B cell (primary cell): ENCODE measurements around the gene CFAP77. TPM values are rescaled to one million over a fixed set of nuclear protein-coding genes. Genes with fewer than 3 reads are reported as not detected.

Experiments
- ATAC-seq: fragments of 200-7000 bp; cut with Tn5 transposase; one replicate; pipeline ENCODE4 v1.10.0; 2021; ENCODE audit warnings: low read depth, mild to moderate bottlenecking, moderate number of reproducible peaks, moderate library complexity
- CTCF ChIA-PET: fragments of 350-600 bp; sonication (Branson Sonifier 250); formaldehyde crosslinking; loops from one replicate; lab custom pipeline; 2021; ENCODE audit warnings: antibody characterized with exemption, inconsistent platforms; lab: Charles Lee
- POLR2A ChIA-PET: fragments of 350-600 bp; sonication (Branson Sonifier 250); formaldehyde crosslinking; loops from one replicate; lab custom pipeline; 2021; ENCODE audit warnings: antibody characterized with exemption; lab: Charles Lee
- DNase-seq: peaks from one replicate; pipeline ENCODE4 v3.0.0; 2013
- H2AFZ ChIP-seq: 2 replicates; pipeline ENCODE4 v1.6.1; 2012; ENCODE audit warnings: mild to moderate bottlenecking, low read depth, low read length; ENCODE audit not compliant: insufficient read depth, poor library complexity, severe bottlenecking
- H3K27ac ChIP-seq, 2 donors: 1 replicate in 1 of 2; 2 replicates in 1 of 2; pipeline ENCODE4 v1.5.1; 2012 to 2013; ENCODE audit warnings: low read length in 2 of 2, mild to moderate bottlenecking in 2 of 2, moderate library complexity in 1 of 2
- H3K27me3 ChIP-seq, 4 experiments: fragments of 200-600 bp in 1 of 4; sonication (generic) in 1 of 4; replicated peaks in 1 of 4; 1 replicate in 2 of 4; 2 replicates in 2 of 4; pipeline versions ENCODE4 v1.6.1 to v1.7.0; 2013 to 2016; ENCODE audit warnings: low read length in 3 of 4, mild to moderate bottlenecking in 2 of 4, mixed read lengths in 1 of 4, moderate library complexity in 1 of 4; ENCODE audit not compliant: insufficient read depth in 4 of 4, control insufficient read depth in 3 of 4; ENCODE audit errors: control extremely low read depth in 1 of 4
- H3K36me3 ChIP-seq, 2 experiments: replicated peaks in 1 of 2; 1 replicate in 1 of 2; 2 replicates in 1 of 2; pipeline versions ENCODE4 v1.6.1 to v1.7.1; 2013; ENCODE audit warnings: low read length in 1 of 2; ENCODE audit not compliant: insufficient read depth in 2 of 2, control insufficient read depth in 1 of 2; ENCODE audit errors: control extremely low read depth in 1 of 2, extremely low read depth in 1 of 2
- H3K4me1 ChIP-seq, 2 donors: fragments of 200-600 bp in 1 of 2; sonication (generic) in 1 of 2; 1 replicate in 1 of 2; 2 replicates in 1 of 2; pipeline versions ENCODE4 v1.5.1 to v1.6.1; 2013 to 2017; ENCODE audit warnings: low read length in 2 of 2; ENCODE audit not compliant: control insufficient read depth in 2 of 2, insufficient read depth in 2 of 2
- H3K4me2 ChIP-seq: replicated peaks from 2 replicates; pipeline ENCODE3; 2012; ENCODE audit warnings: mild to moderate bottlenecking, low read depth, low read length; ENCODE audit not compliant: poor library complexity, severe bottlenecking
- H3K4me3 ChIP-seq, 5 experiments: fragments of 200-600 bp in 1 of 5; sonication (generic) in 1 of 5; 1 replicate in 3 of 5; 2 replicates in 2 of 5; pipeline versions ENCODE4 v1.5.1 to v1.7.0; 2011 to 2016; ENCODE audit warnings: low read length in 4 of 5, mild to moderate bottlenecking in 4 of 5, low read depth in 2 of 5, control low read depth in 1 of 5, moderate library complexity in 1 of 5; ENCODE audit not compliant: insufficient read depth in 1 of 5; ENCODE audit errors: control extremely low read depth in 1 of 5, extremely low read depth in 1 of 5
- H3K79me2 ChIP-seq: fragments of 200-600 bp; sonication (generic); one replicate; pipeline ENCODE4 v1.6.0; 2016; ENCODE audit warnings: low read length; ENCODE audit not compliant: control insufficient read depth, insufficient read depth
- H3K9ac ChIP-seq: fragments of 200-600 bp; sonication (generic); 2 replicates; pipeline ENCODE4 v1.6.1; 2017; ENCODE audit warnings: mild to moderate bottlenecking, low read length, moderate library complexity
- H3K9me3 ChIP-seq, 3 donors: one replicate each; pipeline versions ENCODE4 v1.6.1 to v1.7.1; 2013; ENCODE audit warnings: low read length in 2 of 3; ENCODE audit not compliant: control insufficient read depth in 2 of 3, insufficient read depth in 1 of 3; ENCODE audit errors: control extremely low read depth in 1 of 3
- H4K20me1 ChIP-seq: 2 replicates; pipeline ENCODE4 v1.6.0; 2012; ENCODE audit warnings: mild to moderate bottlenecking, low read length; ENCODE audit not compliant: insufficient read depth, control insufficient read depth, poor library complexity, severe bottlenecking
- H3K27ac Mint-ChIP-seq: one replicate; pipeline ENCODE4 v1.8.0; 2021; ENCODE audit warnings: mixed read lengths
- H3K27me3 Mint-ChIP-seq: one replicate; pipeline ENCODE4 v1.8.0; 2021; ENCODE audit warnings: mixed read lengths
- H3K4me1 Mint-ChIP-seq: one replicate; pipeline ENCODE4 v1.8.0; 2021; ENCODE audit warnings: mixed read lengths
- H3K4me3 Mint-ChIP-seq: one replicate; pipeline ENCODE4 v1.8.0; 2021; ENCODE audit warnings: mixed read lengths
- H3K9me3 Mint-ChIP-seq: one replicate; pipeline ENCODE4 v1.8.0; 2022; ENCODE audit warnings: mixed read lengths; ENCODE audit not compliant: insufficient read depth
- EZH2 ChIP-seq: IDR thresholded peaks from 2 replicates; pipeline ENCODE4 v1.6.1; 2012; ENCODE audit warnings: borderline replicate concordance, low read depth, mild to moderate bottlenecking, moderate library complexity, low read length; ENCODE audit not compliant: insufficient read depth, poor library complexity, severe bottlenecking
- WGBS: methylation state at CpG from one replicate; pipeline ENCODE4 v1.1.5; 2013; ENCODE audit warnings: missing lambda C conversion rate; ENCODE audit not compliant: insufficient coverage; 5-methylcytosine and 5-hydroxymethylcytosine counted together
- intact Hi-C: fragments of 100-400 bp; cut with micrococcal nuclease; formaldehyde crosslinking; loops from one replicate; pipeline ENCODE4 v1.10.0; 2022
- polyA plus RNA-seq: library from polyadenylated mRNA; depleted of rRNA; stranded (reverse); fragments of >200 nt; gene quantifications from 2 replicates; pipeline ENCODE4 v1.2.3, GENCODE V29; 2012
- total RNA-seq, 2 donors: library from RNA; stranded (reverse); fragments of 120-200 nt in 1 of 2; gene quantifications; 1 replicate in 1 of 2; 2 replicates in 1 of 2; pipeline versions ENCODE4 v1.2.3 to v1.2.4, GENCODE V29; 2013 to 2022
- TF ChIP-seq, protein P1 (sequence below): fragments of 200-600 bp; IDR thresholded peaks from one replicate; pipeline ENCODE4 v1.8.0; 2022; ENCODE audit warnings: antibody characterized with exemption, mild to moderate bottlenecking

The CFAP77 gene
- total and polyA plus RNA-seq, 2 donors (not counting 1 experiment from before 2014, with no cell fraction given), result not detected

DNA sequence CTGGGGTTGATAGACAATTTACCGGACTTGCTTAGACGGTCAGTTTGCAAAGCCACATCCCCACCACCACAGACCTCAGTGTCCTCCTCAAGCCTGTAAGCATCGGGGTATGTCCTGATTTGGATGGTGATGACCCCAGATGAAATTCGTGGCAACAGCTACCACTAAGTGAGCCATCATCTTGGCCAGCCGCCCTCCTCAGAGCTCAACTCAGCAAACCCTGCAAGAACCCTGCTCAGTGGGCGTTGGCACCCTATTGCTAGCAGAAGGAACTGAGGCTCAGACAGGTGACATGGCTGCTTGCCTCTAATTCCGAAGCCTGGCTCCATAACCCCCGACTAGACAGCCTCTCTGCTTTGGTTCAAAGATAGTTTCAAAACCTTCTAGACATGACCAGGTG is 131.0 kb downstream of the CFAP77 start:
- Histone ChIP-seq H3K4me1 (peaks cover 0 to 2% of the 10 kb centered on the region in 2 donors), H3K79me2 (no peaks in the 10 kb centered on the region), H3K27me3 (peaks cover 0 to 12% (median 0%) of the 10 kb centered on the region in 4 experiments), H3K4me2 (no peak overlapping the region), H3K36me3 (no peaks in the 10 kb centered on the region), H3K27ac (no peak overlapping the region), H4K20me1 (no peaks in the 10 kb centered on the region), H3K9ac (no peak overlapping the region), H3K9me3 (peaks cover 0 to 3% (median 0%) of the 10 kb centered on the region in 3 donors), H3K4me3 (no peak overlapping the region), H2AFZ (no peak overlapping the region)
- POLR2A ChIA-PET, result no interaction called here
- CTCF ChIA-PET, result no interaction called here
- ATAC-seq, result no peak
- TF ChIP-seq, protein P1, sequence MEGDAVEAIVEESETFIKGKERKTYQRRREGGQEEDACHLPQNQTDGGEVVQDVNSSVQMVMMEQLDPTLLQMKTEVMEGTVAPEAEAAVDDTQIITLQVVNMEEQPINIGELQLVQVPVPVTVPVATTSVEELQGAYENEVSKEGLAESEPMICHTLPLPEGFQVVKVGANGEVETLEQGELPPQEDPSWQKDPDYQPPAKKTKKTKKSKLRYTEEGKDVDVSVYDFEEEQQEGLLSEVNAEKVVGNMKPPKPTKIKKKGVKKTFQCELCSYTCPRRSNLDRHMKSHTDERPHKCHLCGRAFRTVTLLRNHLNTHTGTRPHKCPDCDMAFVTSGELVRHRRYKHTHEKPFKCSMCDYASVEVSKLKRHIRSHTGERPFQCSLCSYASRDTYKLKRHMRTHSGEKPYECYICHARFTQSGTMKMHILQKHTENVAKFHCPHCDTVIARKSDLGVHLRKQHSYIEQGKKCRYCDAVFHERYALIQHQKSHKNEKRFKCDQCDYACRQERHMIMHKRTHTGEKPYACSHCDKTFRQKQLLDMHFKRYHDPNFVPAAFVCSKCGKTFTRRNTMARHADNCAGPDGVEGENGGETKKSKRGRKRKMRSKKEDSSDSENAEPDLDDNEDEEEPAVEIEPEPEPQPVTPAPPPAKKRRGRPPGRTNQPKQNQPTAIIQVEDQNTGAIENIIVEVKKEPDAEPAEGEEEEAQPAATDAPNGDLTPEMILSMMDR, result no peak
- TF ChIP-seq EZH2, result no peak
- Mint-ChIP-seq H3K9me3 (no peaks in the 10 kb centered on the region), H3K27me3 (peaks cover 28% of the 10 kb centered on the region), H3K4me3 (no peak overlapping the region), H3K27ac (no peak overlapping the region), H3K4me1 (no peaks in the 10 kb centered on the region)
- 89% methylated on average over 6 of the region's 8 CpGs for WGBS
- DNase-seq, result no peak
- intact Hi-C loops, result no loop called here

DNA sequence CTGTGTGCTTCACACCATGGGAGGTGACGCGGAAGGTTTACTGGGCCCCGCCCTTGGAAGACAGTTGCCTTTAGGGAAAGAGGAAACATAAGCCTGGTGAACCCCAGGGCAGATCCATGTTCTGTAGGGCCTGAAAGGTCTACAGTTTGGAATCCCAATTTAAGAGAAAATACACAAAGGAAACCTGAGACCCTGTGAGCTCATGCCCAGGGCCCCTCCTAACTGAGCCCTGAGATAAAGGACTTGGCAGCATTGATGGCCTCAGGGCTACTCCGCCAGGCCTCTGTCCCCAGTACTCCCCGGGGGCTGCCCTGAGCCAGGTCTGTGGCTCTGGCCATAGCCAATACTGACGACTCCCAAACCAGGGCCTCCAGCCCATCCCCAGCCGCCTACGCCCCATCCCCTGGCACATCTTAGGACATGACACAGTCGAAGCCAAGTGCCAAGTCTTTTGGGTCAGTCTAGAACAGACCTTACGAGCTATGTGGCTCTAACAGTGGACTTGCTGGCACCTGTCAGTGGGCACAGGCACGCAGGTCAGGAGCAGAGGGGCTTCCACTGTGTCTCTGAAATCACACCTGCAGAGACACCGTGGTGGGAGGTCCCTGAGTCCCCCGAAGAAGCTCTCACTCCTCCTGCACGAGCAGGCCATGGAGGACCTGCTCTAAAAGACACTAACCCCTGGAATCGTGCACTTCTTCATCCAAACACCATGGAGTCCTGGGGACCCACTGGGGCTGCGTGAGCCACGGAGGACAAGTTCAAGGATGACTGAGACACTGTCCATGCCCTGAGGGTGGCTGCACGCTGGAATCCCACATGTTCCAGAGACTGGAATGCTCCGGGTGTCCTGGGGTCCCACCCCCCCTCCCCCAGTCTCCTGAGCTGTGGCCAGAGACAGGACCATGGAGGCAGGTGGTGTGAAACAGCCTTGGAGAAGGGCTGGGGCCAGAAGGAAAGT is 132.1 kb downstream of the CFAP77 start:
- no peak overlapping the region for H3K4me2 ChIP-seq
- H3K27me3 ChIP-seq, result peaks cover 0 to 22% (median 0%) of the 10 kb centered on the region in 4 experiments
- H3K4me1 Mint-ChIP-seq, result peaks cover 4% of the 10 kb centered on the region
- ATAC-seq, result no peak
- ChIA-PET POLR2A (no interaction called here), CTCF (no interaction called here)
- H3K27ac Mint-ChIP-seq, result no peak overlapping the region
- intact Hi-C loops, result no loop called here
- H4K20me1 ChIP-seq, result no peaks in the 10 kb centered on the region
- no peaks in the 10 kb centered on the region for H3K79me2 ChIP-seq
- H3K27me3 Mint-ChIP-seq, result peaks cover 23% of the 10 kb centered on the region
- no peaks in the 10 kb centered on the region for H3K36me3 ChIP-seq
- no peak overlapping the region for H3K9ac ChIP-seq
- H2AFZ ChIP-seq, result no peak overlapping the region
- no peak overlapping the region for H3K4me3 ChIP-seq
- peaks cover 3 to 8% of the 10 kb centered on the region in 2 donors for H3K4me1 ChIP-seq
- no peak overlapping the region for H3K4me3 Mint-ChIP-seq
- peaks cover 0 to 3% (median 0%) of the 10 kb centered on the region in 3 donors for H3K9me3 ChIP-seq
- TF ChIP-seq, protein P1, result no peak
- no peak overlapping the region for H3K27ac ChIP-seq
- no peak for DNase-seq
- H3K9me3 Mint-ChIP-seq, result no peaks in the 10 kb centered on the region
- 93% methylated on average over 17 of the region's 19 CpGs for WGBS
